HG02763 (cell line): Measurements from ENCODE around the gene HS3ST6.
"Not testable (repeated sequence)": the region's sequence is repeated elsewhere in the genome, so short reads cannot be mapped to it uniquely, and the experiment has no call there.

Source experiments
- ATAC-seq: cut with Tn5 transposase; IDR thresholded peaks from one replicate; pipeline ENCODE4 v1.9.1; 2021; ENCODE audit warnings: mild to moderate bottlenecking, moderate library complexity; ENCODE audit not compliant: unreplicated experiment

The HS3ST6 gene

DNA sequence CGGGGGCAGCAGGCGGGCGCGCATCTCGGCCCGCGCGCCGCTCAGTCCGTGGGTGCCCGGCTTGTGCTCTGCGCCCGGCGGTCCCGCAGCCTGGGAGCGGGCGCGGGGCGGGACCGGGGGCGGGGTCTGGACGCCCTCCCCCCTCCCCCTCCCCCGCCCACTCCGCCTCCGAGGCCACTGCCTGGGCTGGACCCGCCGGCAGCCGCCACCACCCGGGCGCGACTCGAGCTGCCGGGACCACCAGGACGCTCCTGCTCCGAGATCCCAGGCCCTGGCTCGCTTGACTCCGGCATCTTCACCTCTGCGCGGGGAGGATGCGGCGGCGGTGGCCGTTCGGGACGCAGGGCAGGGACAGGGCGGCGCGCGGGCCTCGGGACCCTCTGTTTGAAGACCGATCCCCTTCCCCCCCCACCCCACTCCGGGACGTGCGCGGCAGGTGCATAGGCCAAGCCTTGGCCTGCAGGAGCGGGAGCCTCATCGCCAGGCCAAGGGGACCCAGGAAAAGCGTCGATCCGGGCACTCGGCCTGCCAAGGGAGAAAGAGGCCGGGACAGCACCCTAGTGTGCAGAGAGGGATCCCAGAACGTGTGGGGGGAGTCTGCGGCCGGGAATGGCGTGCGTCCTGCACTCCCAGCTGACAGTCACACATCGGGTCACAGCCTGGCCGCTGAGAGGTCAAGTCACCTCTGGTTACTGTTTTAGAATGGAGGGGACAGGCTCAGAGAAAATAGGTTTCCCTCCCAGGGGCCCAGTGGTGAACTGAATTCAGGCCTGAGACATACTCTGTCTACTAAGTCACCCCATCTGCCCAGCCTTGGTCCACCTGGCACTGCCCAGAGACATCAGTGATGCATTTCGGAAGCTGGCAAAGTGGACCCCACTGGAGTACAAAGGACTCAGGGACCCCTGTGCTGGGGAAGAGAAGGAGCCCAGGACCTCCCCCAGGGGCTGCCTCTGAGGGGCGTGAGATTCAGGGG lies at the start of gene HS3ST6:
HS3ST6 (minus strand) TSS at position 65 of the 976 bp plus-strand sequence. CDS start 92 bp downstream, outside the sequence.
- ATAC-seq, result no peak

DNA sequence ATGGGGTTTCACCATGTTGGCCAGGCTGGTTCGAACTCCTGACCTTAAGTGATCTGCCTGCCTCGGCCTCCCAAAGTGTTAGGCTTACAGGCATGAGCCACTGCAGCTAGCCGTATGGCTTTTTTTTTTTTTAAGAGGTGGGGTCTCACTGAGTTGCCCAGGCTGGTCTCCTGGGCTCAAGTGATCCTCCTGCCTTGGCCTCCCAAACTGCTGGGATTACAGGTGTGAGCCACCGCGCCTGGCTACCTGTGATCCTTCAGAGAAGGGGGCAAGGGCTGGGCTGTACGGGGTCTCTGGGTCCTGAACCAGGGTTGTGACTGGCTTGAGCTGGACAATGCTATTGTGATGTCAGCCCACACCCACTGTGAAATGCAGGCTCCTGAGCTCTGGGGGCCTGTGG lies 48.2 kb upstream of the HS3ST6 start, which contains the start of gene RNF151:
RNF151 (plus strand) TSS at position 397 of the 400 bp plus-strand sequence. CDS start 26 bp downstream, outside the sequence.
- ATAC-seq, result no peak

DNA sequence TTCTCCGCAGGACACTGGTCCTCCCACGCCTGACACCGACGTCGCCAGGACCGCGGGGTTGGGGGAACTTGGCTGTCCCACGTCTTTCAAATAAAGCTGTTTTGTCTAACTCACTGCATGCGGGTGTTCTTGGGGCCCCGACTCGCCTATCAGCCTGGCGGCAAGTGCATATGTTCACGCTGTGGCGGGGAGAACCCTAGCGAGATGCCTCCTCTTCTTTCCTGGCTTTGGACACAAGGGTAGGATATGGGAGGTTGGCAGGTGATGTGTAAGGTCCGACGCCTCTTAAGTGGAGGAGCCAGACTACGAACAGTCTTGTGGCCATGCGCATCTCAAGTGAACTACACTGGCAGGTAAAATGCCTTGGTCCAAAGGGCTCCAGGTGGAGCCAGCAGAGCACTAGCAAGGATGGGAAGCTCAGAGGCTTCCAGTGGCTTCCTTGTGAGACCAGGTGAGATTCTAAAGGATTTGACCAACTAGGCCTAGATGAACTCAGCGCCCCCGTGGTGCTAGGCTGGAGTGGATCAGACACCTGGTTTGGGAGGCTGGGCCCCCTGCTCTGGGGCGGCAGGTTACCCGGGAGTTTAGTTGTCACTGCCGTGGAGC lies 47.3 kb upstream of the HS3ST6 start:
- ATAC-seq, result no peak

DNA sequence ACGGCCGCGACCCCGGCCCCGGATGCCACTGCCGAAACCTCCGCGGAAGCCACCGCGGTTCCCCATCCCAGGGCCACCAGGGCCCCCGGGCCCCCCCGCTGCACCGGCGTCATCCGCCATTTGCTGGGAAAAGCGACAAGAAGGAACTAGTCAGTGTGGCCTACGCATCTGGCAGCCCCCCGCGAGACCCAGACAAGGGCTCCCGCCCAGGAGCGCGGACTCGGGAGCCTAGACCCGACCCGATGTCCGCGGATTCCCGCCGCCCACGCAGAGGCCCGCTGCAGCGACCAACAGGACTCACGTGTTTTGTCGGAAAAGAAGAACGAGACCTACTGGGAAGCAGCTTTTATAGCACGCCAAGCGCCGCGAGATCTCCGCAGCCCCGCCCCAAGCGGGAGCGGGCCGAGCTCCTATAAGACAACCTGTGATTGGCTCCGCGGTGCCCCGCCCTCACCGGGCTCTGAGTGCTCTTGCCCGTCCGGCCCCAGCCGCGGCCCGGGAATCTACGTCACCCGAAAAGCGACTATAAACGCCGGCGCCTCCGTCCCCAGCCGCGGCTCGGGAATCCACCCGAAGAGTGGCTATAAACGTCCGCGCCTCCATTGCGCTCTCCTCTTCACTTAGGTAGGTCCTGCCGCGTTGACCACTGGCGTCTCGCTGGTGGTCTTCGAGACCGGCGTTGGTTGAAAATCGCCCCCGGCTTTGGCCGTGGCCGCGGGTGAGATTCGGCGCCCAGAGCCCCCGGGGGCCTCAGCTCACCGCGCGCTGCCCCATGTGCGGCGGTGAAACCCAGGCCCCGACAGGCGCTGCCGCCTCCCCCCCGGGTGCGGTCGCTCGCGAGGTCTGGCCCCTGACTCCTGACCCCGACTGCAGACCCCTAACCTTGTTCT lies 46.5 kb upstream of the HS3ST6 start, which contains the start of gene RPS2:
RPS2 (minus strand) TSS at position 321 of the 890 bp plus-strand sequence; CDS start at position 120, 201 bp downstream.
- ATAC-seq, result peak; percentile 73

DNA sequence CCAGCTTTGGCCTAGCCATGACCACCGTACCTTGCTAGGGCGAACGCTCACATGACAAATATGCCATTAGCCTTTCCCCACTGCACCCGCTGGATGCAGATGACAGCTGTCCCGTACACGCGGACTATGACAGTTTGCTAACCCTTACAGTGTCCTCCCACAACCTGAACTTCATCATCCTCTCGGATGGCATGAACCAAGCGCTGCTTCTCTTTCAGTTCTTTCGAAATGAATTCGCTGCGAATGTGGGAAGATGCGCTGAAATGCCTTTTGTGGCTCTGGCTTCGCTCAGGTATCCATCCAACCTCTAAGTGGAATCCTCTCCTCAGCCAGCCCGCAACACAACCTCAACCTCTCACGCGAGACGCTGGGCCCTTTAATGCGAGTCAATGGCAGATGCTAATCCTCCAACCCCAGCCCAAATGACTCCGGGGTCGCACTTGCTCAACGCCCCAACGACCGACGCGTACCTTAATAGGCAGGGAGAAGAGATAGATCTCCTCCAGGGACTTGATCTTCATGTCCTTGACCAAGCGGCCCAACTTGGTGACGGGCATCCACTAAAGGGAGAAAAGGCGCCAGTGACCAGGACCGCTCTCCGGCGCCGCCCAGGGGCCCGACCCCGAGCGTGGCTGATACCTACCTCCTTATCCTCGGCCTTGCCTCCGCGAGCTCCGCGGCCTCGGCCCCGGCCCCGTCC lies 45.7 kb upstream of the HS3ST6 start:
- ATAC-seq, result peak; percentile 7

DNA sequence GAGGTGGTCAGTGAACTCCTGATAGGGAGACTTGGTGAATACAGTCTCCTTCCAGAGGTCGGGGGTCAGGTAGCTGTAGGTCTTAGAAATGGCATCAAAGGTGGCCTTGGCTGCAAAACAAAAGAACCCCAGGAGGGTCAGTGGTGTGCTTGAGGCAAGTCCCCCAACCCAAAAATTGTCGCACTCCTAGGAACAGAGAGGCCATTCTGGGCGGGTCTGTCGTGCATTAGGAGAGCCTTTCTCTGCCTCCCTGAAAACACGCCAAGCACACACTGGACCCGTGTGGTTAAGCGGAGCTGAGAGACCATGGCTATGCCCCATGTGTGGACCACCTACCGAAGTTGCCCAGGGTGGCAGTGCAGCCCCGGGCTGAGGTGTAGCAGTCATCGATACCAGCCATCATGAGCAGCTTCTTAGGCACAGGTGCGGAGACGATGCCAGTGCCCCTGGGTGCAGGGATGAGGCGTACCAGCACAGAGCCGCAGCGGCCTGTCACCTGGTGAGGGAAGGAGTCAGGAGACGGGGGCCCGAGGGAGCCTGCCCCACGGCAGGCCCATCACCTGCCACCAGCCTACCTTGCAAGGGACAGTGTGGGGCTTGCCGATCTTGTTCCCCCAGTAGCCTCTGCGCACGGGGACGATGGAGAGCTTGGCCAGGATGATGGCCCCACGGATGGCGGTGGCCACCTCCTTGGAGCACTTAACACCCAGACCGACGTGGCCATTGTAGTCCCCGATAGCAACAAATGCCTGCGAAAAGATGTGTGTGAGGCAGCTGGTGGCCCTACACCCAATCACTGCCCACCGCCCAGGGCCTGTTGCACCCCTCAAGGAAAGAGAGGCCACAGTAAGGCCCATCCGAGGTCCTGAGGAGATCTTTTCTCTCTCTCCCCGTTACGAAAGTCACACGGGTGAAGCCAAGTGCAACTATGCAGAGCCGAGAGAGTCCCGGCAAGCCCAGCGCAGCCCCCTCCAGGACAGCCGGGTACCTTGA lies 44.2 kb upstream of the HS3ST6 start:
- ATAC-seq, result not testable (repeated sequence)

DNA sequence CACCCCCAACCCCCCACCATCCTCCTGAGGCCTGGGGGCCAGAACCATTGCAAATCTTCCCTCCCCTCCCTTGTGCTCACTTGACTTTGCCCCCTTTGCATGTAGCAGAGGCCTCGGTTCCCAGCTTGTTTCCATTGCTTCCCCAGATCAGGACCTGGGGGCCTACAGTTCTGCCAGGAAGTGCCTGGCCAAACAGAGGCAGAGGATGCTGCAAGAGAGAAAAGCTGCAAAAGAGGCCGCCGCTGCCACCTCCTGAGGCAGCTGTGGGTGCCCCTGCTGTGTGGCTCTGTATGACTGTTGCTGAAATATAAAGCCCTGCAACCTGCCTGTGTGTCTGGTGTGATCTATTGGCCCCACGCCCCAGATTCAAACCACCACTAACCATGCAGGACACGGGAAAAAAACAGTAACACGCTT lies 43.4 kb upstream of the HS3ST6 start:
- ATAC-seq, result no peak

DNA sequence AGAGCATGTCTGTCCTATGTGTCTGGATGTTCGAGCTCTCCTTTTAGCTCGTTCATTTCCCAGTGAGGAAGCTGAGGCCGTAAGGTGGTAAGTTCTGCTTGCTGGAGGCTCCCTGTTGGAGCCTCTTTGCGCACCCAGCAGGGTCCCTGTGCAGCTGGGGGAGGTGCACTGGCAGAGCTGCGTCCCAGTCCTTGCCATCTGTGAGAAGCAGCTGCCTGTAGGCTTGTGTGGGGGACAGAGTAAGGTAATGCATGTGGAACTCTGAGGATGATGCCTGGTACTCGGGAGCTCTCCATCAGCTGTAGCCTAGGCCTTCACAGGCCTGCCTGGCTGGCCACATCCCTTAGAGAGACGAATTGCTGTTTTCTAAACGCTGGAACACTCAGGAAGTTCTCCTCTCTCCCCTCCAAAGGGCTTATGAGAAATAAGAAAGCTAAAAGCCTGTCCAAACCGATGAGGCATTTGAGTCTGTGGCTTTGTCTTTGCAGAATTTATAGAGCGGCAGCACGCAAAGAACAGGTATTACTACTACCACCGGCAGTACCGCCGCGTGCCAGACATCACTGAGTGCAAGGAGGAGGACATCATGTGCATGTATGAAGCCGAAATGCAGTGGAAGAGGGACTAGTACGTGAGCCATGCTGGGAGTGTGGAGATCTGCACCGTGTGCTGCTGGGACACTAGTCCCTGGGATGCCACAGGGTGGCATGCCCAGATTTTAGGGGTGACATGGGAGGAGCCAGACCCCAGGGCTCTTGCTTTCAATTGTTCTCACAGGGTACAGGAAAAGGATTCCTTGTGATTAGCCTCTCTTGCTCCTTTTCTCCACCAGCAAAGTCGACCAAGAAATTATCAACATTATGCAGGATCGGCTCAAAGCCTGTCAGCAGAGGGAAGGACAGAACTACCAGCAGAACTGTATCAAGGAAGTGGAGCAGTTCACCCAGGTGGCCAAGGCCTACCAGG lies 42.7 kb upstream of the HS3ST6 start:
- ATAC-seq, result no peak

DNA sequence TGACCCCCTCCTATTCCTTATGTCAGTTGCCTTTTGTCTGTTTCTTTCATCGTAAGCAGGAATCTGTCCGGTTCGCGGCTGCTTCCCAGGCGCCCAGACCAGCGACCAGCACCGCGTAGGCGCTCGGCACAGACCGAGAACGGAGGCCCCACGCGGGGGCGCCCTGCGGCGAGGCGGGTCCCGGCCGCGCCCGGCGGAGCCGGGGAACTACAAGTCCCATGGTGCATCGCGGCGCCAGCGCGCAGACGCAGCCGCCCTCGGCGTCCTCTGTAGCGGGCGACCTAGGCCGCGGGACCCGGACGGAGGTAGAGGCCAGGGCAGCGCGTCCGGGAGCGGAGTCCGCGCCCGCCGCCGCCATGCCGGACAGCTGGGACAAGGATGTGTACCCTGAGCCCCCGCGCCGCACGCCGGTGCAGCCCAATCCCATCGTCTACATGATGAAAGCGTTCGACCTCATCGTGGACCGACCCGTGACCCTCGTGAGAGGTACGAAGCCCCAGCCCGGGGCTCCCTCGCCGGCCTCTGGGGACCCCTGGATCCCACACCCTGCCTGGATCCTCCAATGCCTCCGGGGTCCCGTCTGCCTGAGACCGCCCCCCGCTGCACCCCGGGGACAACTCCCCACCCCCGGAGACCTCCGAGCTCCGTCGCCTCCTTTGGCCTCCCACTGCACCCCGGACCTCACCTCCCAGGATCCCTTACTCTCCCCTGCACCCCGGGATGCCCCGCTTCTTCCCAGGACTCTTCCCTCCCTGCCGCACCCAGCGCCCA lies 41.2 kb upstream of the HS3ST6 start, which contains the start of gene NDUFB10:
NDUFB10 (plus strand) TSS at position 270 of the 771 bp plus-strand sequence; CDS start at position 357, 87 bp downstream.
- ATAC-seq, result peak; percentile 75

DNA sequence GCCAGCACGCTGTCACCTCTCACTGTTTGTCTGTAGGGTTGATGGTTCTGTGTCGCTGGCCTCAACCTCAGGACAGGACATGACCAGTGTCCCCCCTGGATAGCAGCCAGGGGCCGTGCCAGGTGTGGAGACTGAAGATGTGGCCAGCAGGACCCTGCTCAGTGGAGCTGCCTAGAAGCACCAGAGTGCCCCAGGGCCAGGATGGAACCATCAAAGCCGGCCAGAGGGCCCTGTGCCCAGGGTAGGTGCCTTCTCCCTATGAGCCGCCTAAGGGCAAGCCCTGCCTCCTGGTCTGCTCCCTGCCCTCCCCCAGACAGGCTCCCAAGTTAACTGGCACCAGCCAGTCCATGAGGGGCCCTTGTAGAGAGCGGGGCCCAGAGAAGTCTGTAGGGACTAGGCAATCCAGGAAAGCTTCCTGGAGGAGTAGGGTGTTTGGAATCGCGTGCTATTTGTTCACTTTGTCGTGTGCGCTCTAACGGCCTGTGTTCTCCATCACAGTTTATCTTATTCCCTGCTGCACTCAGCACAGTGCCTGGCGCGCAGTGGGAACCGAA lies 40.6 kb upstream of the HS3ST6 start:
- no peak for ATAC-seq

DNA sequence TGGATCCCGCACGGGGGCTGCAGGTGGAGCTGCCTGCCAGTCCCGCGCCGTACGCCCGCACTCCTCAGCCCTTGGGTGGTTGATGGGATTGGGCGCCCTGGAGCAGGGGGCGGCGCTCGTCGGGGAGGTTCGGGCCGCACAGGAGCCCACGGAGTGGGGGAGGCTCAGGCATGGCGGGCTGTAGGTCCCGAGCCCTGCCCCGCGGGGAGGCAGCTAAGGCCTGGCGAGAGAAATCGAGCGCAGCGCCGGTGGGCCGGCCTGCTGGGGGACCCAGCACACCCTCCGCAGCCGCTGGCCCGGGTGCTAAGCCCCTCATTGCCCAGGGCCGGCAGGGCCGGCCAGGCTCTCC lies 39.9 kb upstream of the HS3ST6 start:
- not testable (repeated sequence) for ATAC-seq

DNA sequence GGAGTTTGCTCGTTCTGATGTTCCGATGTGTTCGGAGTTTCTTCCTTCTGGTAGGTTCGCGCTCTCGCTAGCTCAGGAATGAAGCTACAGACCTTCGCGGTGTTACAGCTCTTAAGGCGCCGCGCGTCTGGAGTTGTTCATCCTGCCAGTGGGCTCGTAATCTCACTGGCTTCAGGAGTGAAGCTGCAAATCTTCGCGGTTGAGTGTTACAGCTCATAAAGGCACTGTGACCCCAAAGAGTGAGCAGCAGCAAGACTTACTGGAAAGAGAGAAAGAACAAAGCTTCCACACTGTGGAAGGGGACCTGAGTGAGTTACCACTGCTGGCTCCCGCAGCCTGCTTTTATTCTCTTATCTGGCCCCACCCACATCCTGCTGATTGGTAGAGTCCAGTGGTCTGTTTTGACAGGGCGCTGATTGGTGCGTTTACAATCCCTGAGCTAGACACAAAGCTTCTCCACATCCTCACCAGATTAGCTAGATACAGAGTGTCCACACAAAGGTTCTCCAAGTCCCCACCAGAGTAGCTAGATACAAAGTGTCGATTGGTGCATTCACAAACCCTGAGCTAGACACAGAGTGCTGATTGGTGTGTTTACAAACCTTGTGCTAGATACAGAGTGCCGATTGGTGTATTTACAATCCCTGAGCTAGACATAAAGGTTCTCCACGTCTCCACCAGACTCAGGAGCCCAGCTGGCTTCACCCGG lies 39.4 kb upstream of the HS3ST6 start:
- ATAC-seq, result not testable (repeated sequence)

DNA sequence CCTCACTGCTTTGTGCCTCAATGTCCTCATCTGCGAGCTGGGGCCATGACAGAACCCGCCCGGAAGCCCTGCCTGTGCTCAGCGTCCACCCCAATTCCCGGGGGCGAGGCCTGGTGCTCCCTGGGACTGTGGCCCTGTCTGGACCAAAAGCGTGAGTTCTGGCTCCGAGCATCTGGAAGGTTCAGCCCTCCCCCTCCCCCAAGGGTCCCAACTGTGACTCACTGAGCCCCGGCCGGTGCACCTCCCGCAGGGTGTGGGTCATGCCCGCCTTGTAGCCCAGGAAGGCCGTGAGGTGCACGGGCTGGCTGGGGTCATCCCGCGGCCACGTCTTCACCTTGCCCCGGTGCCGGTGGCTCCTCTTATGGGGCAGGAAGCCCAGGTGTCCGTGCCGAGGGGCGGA lies 35.5 kb upstream of the HS3ST6 start:
- no peak for ATAC-seq

DNA sequence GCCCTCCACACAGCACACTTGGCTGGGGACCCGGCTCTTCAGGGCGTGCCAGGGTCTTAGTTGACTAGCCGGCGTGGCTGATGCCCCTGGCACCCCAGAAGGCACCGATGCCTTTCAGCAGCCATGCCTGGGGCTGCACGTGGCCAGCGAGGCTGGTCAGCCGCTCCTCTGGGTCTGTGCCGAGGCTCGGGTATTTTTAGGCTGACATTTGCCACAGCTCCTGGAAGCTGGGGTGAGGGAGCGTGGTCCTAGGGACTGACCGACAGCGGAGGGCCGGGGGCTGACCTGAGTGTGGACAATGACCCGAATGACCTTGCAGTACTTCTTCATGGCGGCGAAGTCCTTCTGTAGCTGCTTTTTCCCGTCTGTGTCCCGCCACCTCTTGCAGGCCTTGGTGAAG lies 32.3 kb upstream of the HS3ST6 start:
- no peak for ATAC-seq

DNA sequence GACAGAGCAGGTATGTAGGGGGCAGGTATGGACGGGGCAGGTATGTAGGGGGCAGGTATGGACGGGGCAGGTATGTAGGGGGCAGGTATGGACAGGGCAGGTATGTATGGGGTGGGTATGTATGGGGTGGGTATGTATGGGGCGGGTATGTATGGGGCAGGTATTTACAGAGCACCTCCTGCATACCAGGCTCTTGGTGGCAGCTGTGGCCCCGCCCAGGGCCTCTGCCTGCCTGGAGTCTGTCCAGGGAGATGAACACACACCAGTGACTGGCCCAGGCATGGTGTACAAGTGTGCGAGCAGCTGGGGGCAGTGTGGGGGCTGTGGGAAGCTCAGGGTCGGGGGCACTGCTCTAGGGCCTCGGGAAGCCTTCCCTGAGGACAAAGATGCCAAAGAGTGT lies 31.8 kb upstream of the HS3ST6 start:
- ATAC-seq, result no peak

DNA sequence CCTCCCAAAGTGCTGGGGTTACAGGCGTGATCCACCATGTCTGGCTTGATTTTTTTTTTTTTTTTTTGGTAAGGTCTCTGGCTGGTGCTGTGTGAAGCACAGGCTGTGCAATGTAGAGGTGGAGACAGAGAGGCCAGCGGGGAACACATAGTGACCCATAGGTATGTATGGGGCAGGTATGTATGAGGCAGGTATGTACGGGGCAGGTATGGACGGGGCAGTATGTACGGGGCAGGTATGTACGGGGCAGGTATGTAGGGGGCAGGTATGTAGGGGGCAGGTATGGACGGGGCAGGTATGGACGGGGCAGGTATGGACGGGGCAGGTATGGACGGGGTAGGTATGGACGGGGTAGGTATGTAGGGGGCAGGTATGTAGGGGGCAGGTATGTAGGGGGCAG lies 31.3 kb upstream of the HS3ST6 start:
- no peak for ATAC-seq
